HEK293 (cell line): ENCODE measurements around the gene OR6A2.

Source experiments
- GFI1B ChIP-seq: fragments of 450-650 bp; formaldehyde crosslinking; IDR thresholded peaks from 2 replicates; pipeline ENCODE4 v1.5.1; 2016; ENCODE audit warnings: missing biosample characterization, missing genetic modification characterization
- HIC1 ChIP-seq: fragments of 450-650 bp; formaldehyde crosslinking; IDR thresholded peaks from 2 replicates; pipeline ENCODE4 v1.5.1; 2016; ENCODE audit warnings: missing biosample characterization, missing genetic modification characterization
- HOXC10 ChIP-seq: sonication (generic); formaldehyde crosslinking; IDR thresholded peaks from 2 replicates; pipeline ENCODE4 v1.8.1; 2023; ENCODE audit warnings: mild to moderate bottlenecking, missing genetic modification reagents
- KLF10 ChIP-seq: fragments of 450-650 bp; IDR thresholded peaks from 2 replicates; pipeline ENCODE4 v1.5.1; 2018; ENCODE audit warnings: missing biosample characterization, mild to moderate bottlenecking, missing genetic modification characterization
- KLF8 ChIP-seq: fragments of 450-650 bp; formaldehyde crosslinking; IDR thresholded peaks from 2 replicates; pipeline ENCODE4 v1.5.1; 2016; ENCODE audit warnings: missing biosample characterization, missing genetic modification characterization
- MZF1 ChIP-seq: fragments of 450-650 bp; formaldehyde crosslinking; IDR thresholded peaks from 2 replicates; pipeline ENCODE4 v1.5.1; 2017; ENCODE audit warnings: missing biosample characterization, missing genetic modification characterization, borderline replicate concordance
- SP2 ChIP-seq: fragments of 450-650 bp; formaldehyde crosslinking; IDR thresholded peaks from 2 replicates; pipeline ENCODE4 v1.5.1; 2016; ENCODE audit warnings: missing biosample characterization, missing genetic modification characterization
- TSHZ1 ChIP-seq: fragments of 450-650 bp; formaldehyde crosslinking; IDR thresholded peaks from 2 replicates; pipeline ENCODE4 v1.5.1; 2016; ENCODE audit warnings: missing biosample characterization, missing genetic modification characterization, borderline replicate concordance
- ZBTB11 ChIP-seq: fragments of 450-650 bp; formaldehyde crosslinking; conservative IDR thresholded peaks from 2 replicates; pipeline ENCODE4 v1.5.1; 2016; ENCODE audit warnings: low read depth, missing biosample characterization, missing genetic modification characterization
- ZBTB17 ChIP-seq: fragments of 450-650 bp; formaldehyde crosslinking; IDR thresholded peaks from 2 replicates; pipeline ENCODE4 v1.5.1; 2016; ENCODE audit warnings: missing biosample characterization, missing genetic modification characterization
- ZBTB44 ChIP-seq: fragments of 450-650 bp; IDR thresholded peaks from 2 replicates; pipeline ENCODE4 v1.5.1; 2018; ENCODE audit warnings: missing biosample characterization, mild to moderate bottlenecking, missing genetic modification characterization
- ZNF112 ChIP-seq: fragments of 450-650 bp; formaldehyde crosslinking; IDR thresholded peaks from 2 replicates; pipeline ENCODE4 v1.5.0; 2017; ENCODE audit warnings: missing biosample characterization, missing genetic modification characterization
- ZNF138 ChIP-seq: fragments of 450-650 bp; formaldehyde crosslinking; IDR thresholded peaks from 2 replicates; pipeline ENCODE4 v1.5.1; 2016; ENCODE audit warnings: missing biosample characterization, missing genetic modification characterization, borderline replicate concordance
- ZNF24 ChIP-seq: fragments of 450-650 bp; formaldehyde crosslinking; IDR thresholded peaks from 2 replicates; pipeline ENCODE4 v1.5.1; 2016; ENCODE audit warnings: missing biosample characterization, missing genetic modification characterization
- ZNF324 ChIP-seq: fragments of 450-650 bp; formaldehyde crosslinking; IDR thresholded peaks from 2 replicates; pipeline ENCODE4 v1.5.1; 2016; ENCODE audit warnings: missing biosample characterization, missing genetic modification characterization
- ZNF423 ChIP-seq: fragments of 450-650 bp; formaldehyde crosslinking; IDR thresholded peaks from 2 replicates; pipeline ENCODE4 v1.5.1; 2016; ENCODE audit warnings: missing biosample characterization, missing genetic modification characterization
- ZNF521 ChIP-seq: fragments of 450-650 bp; formaldehyde crosslinking; IDR thresholded peaks from 2 replicates; pipeline ENCODE4 v1.5.1; 2017; ENCODE audit warnings: missing biosample characterization, mild to moderate bottlenecking, missing genetic modification characterization
- ZNF571 ChIP-seq: fragments of 450-650 bp; formaldehyde crosslinking; IDR thresholded peaks from 2 replicates; pipeline ENCODE4 v1.5.0; 2017; ENCODE audit warnings: missing biosample characterization, missing genetic modification characterization
- ZNF600 ChIP-seq: fragments of 450-650 bp; formaldehyde crosslinking; IDR thresholded peaks from 2 replicates; pipeline ENCODE4 v1.5.1; 2016; ENCODE audit warnings: missing biosample characterization, missing genetic modification characterization
- ZNF621 ChIP-seq: fragments of 450-650 bp; formaldehyde crosslinking; IDR thresholded peaks from 2 replicates; pipeline ENCODE4 v1.5.1; 2017; ENCODE audit warnings: missing biosample characterization, missing genetic modification characterization
- ZNF629 ChIP-seq: fragments of 450-650 bp; formaldehyde crosslinking; IDR thresholded peaks from 2 replicates; pipeline ENCODE4 v1.5.1; 2017; ENCODE audit warnings: missing biosample characterization, missing genetic modification characterization
- ZNF670 ChIP-seq: fragments of 450-650 bp; formaldehyde crosslinking; IDR thresholded peaks from 2 replicates; pipeline ENCODE4 v1.5.1; 2016; ENCODE audit warnings: missing biosample characterization, missing genetic modification characterization, low read depth
- ZNF692 ChIP-seq: fragments of 450-650 bp; formaldehyde crosslinking; IDR thresholded peaks from 2 replicates; pipeline ENCODE4 v1.5.1; 2016; ENCODE audit warnings: missing biosample characterization, missing genetic modification characterization
- ZNF777 ChIP-seq: fragments of 450-650 bp; formaldehyde crosslinking; IDR thresholded peaks from 2 replicates; pipeline ENCODE4 v1.5.1; 2017; ENCODE audit warnings: missing biosample characterization, missing genetic modification characterization, borderline replicate concordance
- ZNF830 ChIP-seq: fragments of 450-650 bp; IDR thresholded peaks from 2 replicates; pipeline ENCODE4 v1.5.0; 2018; ENCODE audit warnings: missing biosample characterization, missing genetic modification characterization, low read depth, mild to moderate bottlenecking, moderate library complexity
- ZSCAN23 ChIP-seq: fragments of 450-650 bp; formaldehyde crosslinking; IDR thresholded peaks from 2 replicates; pipeline ENCODE4 v1.5.1; 2016; ENCODE audit warnings: missing biosample characterization, missing genetic modification characterization

OR6A2 gene

GRCh38 chr11:6825231-6825744 lies 25.8 kb upstream of the OR6A2 start (continued):
- TF ChIP-seq ZBTB11 (tag by site-specific recombination) (peak; percentile 93), ZSCAN23 (tag by site-specific recombination) (0 out of 2 replicates have a peak, but pooled peaks have one; percentile 19), ZNF692 (0 out of 2 replicates have a peak, but pooled peaks have one; percentile 18), HIC1 (peak; percentile 31; the same call in 1 of the 2 replicates), MZF1 (peak; percentile 99), ZNF670 (tag by site-specific recombination) (no peak), HOXC10 (CRISPR knock-in tag) (no peak), SP2 (tag by site-specific recombination) (peak; percentile 77), ZNF112 (no peak), ZNF324 (tag by site-specific recombination) (peak; percentile 62; the same call in 1 of the 2 replicates), TSHZ1 (tag by site-specific recombination) (0 out of 2 replicates have a peak, but pooled peaks have one; percentile 12), ZNF571 (tag by site-specific recombination) (no peak), ZNF629 (tag by site-specific recombination) (peak; percentile 95), ZNF521 (tag by site-specific recombination) (no peak), ZBTB44 (peak; percentile 67; the same call in 1 of the 2 replicates), KLF10 (tag by site-specific recombination) (no peak), ZNF621 (tag by site-specific recombination) (peak; percentile 65; the same call in 1 of the 2 replicates), ZNF24 (tag by site-specific recombination) (peak; percentile 78), ZNF830 (tag by site-specific recombination) (no peak), KLF8 (tag by site-specific recombination) (0 out of 2 replicates have a peak, but pooled peaks have one; percentile 42), GFI1B (0 out of 2 replicates have a peak, but pooled peaks have one; percentile 22), ZNF423 (tag by site-specific recombination) (no peak), ZNF777 (tag by site-specific recombination) (no peak), ZNF600 (tag by site-specific recombination) (peak; percentile 58; the same call in 1 of the 2 replicates), ZBTB17 (tag by site-specific recombination) (peak; percentile 83), ZNF138 (no peak)
